Ovary (tissue), 3 donors: ENCODE measurements around the gene RAI14.

ENCODE experiments used
- CTCF ChIP-seq, 3 donors: fragments of 450-650 bp in 2 of 3; fragments of 200-600 bp in 1 of 3; IDR thresholded peaks; one replicate each; pipeline versions ENCODE4 v1.5.1 to v1.8.0; 2016 to 2022; ENCODE audit warnings: antibody characterized with exemption in 3 of 3, mild to moderate bottlenecking in 1 of 3
- POLR2A ChIP-seq: fragments of 450-650 bp; IDR thresholded peaks from one replicate; pipeline ENCODE4 v1.6.1; 2017; ENCODE audit warnings: antibody characterized with exemption, mild to moderate bottlenecking, moderate library complexity
- donor health status: DM: no; HTN: no; CAD: no.

GRCh38 chr5:34718516-34718915 lies 62.4 kb downstream of the RAI14 start:
- TF ChIP-seq CTCF (IDR thresholded peaks at IDR 0.05): no peak
- TF ChIP-seq POLR2A: no peak
